PC-3 (cell line): ENCODE measurements around the gene PROCA1. TPM values are rescaled to one million over a fixed set of nuclear protein-coding genes. Genes with fewer than 3 reads are reported as not detected.
A peak's percentile ranks its signal among the peaks of the same experiment; 100 is the strongest.

Experiments used
- ATAC-seq: fragments of 200-7000 bp; cut with Tn5 transposase; 2 replicates; pipeline ENCODE4 v1.9.1; 2020; ENCODE audit warnings: mild to moderate bottlenecking, moderate library complexity
- BruUV-seq: library from RNA; stranded (reverse); fragments of 400-500 nt; replicated peaks from 2 replicates; lab custom pipeline; 2021; lab: Mats Ljungman, UMichigan
- CTCF ChIA-PET: fragments of 300-600 bp; sonication (Branson Sonifier 250); formaldehyde crosslinking; loops from one replicate; lab custom pipeline; 2022; ENCODE audit warnings: antibody characterized with exemption; lab: Charles Lee
- POLR2A ChIA-PET: fragments of 300-600 bp; sonication (Branson Sonifier 250); formaldehyde crosslinking; loops from one replicate; lab custom pipeline; 2022; ENCODE audit warnings: antibody characterized with exemption; ENCODE audit not compliant: unreplicated experiment; lab: Charles Lee
- DNase-seq: peaks from one replicate; pipeline ENCODE4 v3.0.0-alpha.2; 2015
- H2AFZ ChIP-seq: fragments of 300-600 bp; sonication (generic); 2 replicates; pipeline ENCODE4 v1.6.0; 2016; ENCODE audit warnings: antibody characterized with exemption, low read length
- H3F3A ChIP-seq: fragments of 300-600 bp; sonication (generic); one replicate; pipeline ENCODE4 v1.6.0; 2017; ENCODE audit warnings: antibody characterized with exemption, low read length, control low read depth, mild to moderate bottlenecking; ENCODE audit not compliant: unreplicated experiment
- H3K27ac ChIP-seq: fragments of 300-600 bp; sonication (generic); 2 replicates; pipeline ENCODE4 v1.5.1; 2016; ENCODE audit warnings: mild to moderate bottlenecking, low read length
- H3K27me3 ChIP-seq: fragments of 300-600 bp; sonication (generic); 2 replicates; pipeline ENCODE4 v1.6.1; 2016; ENCODE audit warnings: low read length, mixed read lengths
- H3K36me3 ChIP-seq: fragments of 300-600 bp; sonication (generic); 2 replicates; pipeline ENCODE4 v1.6.1; 2016; ENCODE audit warnings: low read depth, mixed run types, low read length, mixed read lengths
- H3K4me1 ChIP-seq: fragments of 300-600 bp; sonication (generic); 2 replicates; pipeline ENCODE4 v1.5.1; 2016; ENCODE audit warnings: low read length; ENCODE audit not compliant: insufficient read depth
- H3K4me2 ChIP-seq: fragments of 300-600 bp; sonication (generic); 2 replicates; pipeline ENCODE4 v1.6.0; 2016; ENCODE audit warnings: low read length
- H3K4me3 ChIP-seq: fragments of 300-600 bp; sonication (generic); 2 replicates; pipeline ENCODE4 v1.5.1; 2016; ENCODE audit warnings: mild to moderate bottlenecking, low read length, mixed read lengths
- H3K79me2 ChIP-seq: fragments of 300-600 bp; sonication (generic); 2 replicates; pipeline ENCODE4 v1.6.1; 2017; ENCODE audit warnings: low read length, mixed read lengths
- H3K9ac ChIP-seq: fragments of 300-600 bp; sonication (generic); 2 replicates; pipeline ENCODE4 v1.6.0; 2016; ENCODE audit warnings: mild to moderate bottlenecking, low read length
- H3K9me2 ChIP-seq: fragments of 300-600 bp; sonication (generic); replicated peaks from 2 replicates; pipeline ENCODE4 v1.6.1; 2016; ENCODE audit warnings: mixed run types, low read length, mixed read lengths
- H3K9me3 ChIP-seq: fragments of 300-600 bp; sonication (generic); 2 replicates; pipeline ENCODE4 v1.6.1; 2016; ENCODE audit warnings: low read length, mixed read lengths
- H4K20me1 ChIP-seq: fragments of 300-600 bp; sonication (generic); 2 replicates; pipeline ENCODE4 v1.6.1; 2016; ENCODE audit warnings: low read length, mixed read lengths
- CTCF ChIP-seq: fragments of 300-600 bp; sonication (generic); conservative IDR thresholded peaks from 2 replicates; pipeline ENCODE4 v1.5.1; 2017; ENCODE audit warnings: antibody characterized with exemption, low read depth, mild to moderate bottlenecking, low read length
- EZH2 ChIP-seq: fragments of 300-600 bp; sonication (generic); IDR thresholded peaks from one replicate; pipeline ENCODE4 v1.6.1; 2017; ENCODE audit warnings: antibody characterized with exemption, mild to moderate bottlenecking, low read length; ENCODE audit not compliant: unreplicated experiment
- EZH2phosphoT487 ChIP-seq: fragments of 300-600 bp; sonication (generic); IDR thresholded peaks from 2 replicates; pipeline ENCODE4 v1.6.1; 2018; ENCODE audit warnings: mild to moderate bottlenecking, antibody characterized with exemption, low read length, borderline replicate concordance
- intact Hi-C: fragments of 100-400 bp; cut with micrococcal nuclease; formaldehyde crosslinking; loops from 2 replicates; pipeline ENCODE4 v1.9.0; 2023
- total RNA-seq: library from RNA; depleted of rRNA; stranded (reverse); fragments of >200 nt; gene quantifications from 2 replicates; pipeline ENCODE4 v1.2.3, GENCODE V29; 2014

PROCA1 gene
- total RNA-seq, 1 experiment from 2014 or later: 1.9 TPM

GRCh38 chr17:28747051-28747691, 35.5 kb upstream of the PROCA1 start:
- Histone ChIP-seq H3K4me2 (peak overlapping the region; percentile 99), H3K9me3 (no peaks in the 10 kb centered on the region), H3K27me3 (no peaks in the 10 kb centered on the region), H3K79me2 (peaks cover 51% of the 10 kb centered on the region), H3F3A (no peaks in the 10 kb centered on the region), H4K20me1 (peaks cover 27% of the 10 kb centered on the region), H3K36me3 (peaks cover 30% of the 10 kb centered on the region), H2AFZ (no peak overlapping the region), H3K9me2 (no peaks in the 10 kb centered on the region), H3K27ac (peak overlapping the region; percentile 99), H3K9ac (peak overlapping the region; percentile 95), H3K4me1 (peaks cover 27% of the 10 kb centered on the region), H3K4me3 (peak overlapping the region; percentile 89)
- POLR2A ChIA-PET: interaction anchor here (0.5 to 1.0 kb wide), 2 partner anchors 19 to 21 kb away, joined by 4 read pairs; partner anchors contain the start of genes NEK8 and TLCD1
- ATAC-seq (no peak), DNase-seq (peak; percentile 81)
- no TSS peak for BruUV-seq
- intact Hi-C loops: no loop called here
- CTCF ChIA-PET: interaction anchor here (2.2 kb wide), 1 partner anchor 20 kb away, joined by 11 read pairs; the partner anchor contains the start of gene TLCD1
- TF ChIP-seq CTCF: no peak
- no peak for TF ChIP-seq EZH2
- TF ChIP-seq EZH2phosphoT487: no peak

GRCh38 chr17:28746611-28747050, 34.9 kb upstream of the PROCA1 start:
- DNase-seq (peak; percentile 74), ATAC-seq (peak; percentile 11)
- POLR2A ChIA-PET: interaction anchor here (0.5 to 1.0 kb wide), 2 partner anchors 18 to 20 kb away, joined by 4 read pairs; partner anchors contain the start of genes NEK8 and TLCD1
- no peak for TF ChIP-seq EZH2phosphoT487
- no peak for TF ChIP-seq CTCF
- no peak for TF ChIP-seq EZH2
- CTCF ChIA-PET: interaction anchor here (0.9 to 2.8 kb wide), 3 partner anchors 18 to 20 kb away, joined by 3 to 14 read pairs (median 11); partner anchors contain the start of genes NEK8 and TLCD1
- peak overlapping the region; percentile 99 for H3K4me2 ChIP-seq
- H3K4me3 ChIP-seq: peak overlapping the region; percentile 89
- no peaks in the 10 kb centered on the region for H3K9me3 ChIP-seq
- H3K9ac ChIP-seq: peak overlapping the region; percentile 95
- H3F3A ChIP-seq: no peaks in the 10 kb centered on the region
- BruUV-seq: no TSS peak
- peaks cover 51% of the 10 kb centered on the region for H3K79me2 ChIP-seq
- H3K9me2 ChIP-seq: no peaks in the 10 kb centered on the region
- no peaks in the 10 kb centered on the region for H3K27me3 ChIP-seq
- intact Hi-C loops: no loop called here
- H4K20me1 ChIP-seq: peaks cover 27% of the 10 kb centered on the region
- peak overlapping the region; percentile 99 for H3K27ac ChIP-seq
- peaks cover 30% of the 10 kb centered on the region for H3K36me3 ChIP-seq
- H2AFZ ChIP-seq: no peak overlapping the region
- peaks cover 27% of the 10 kb centered on the region for H3K4me1 ChIP-seq
